Tibial artery (tissue), 4 donors: ENCODE results near the gene CLDN11.

Experiments
- DNase-seq, 2 donors: peaks; one replicate each; pipeline ENCODE4 v3.0.0-alpha.2; 2019
- H3K27ac ChIP-seq, 2 donors: fragments of 200-600 bp; sonication (generic) in 1 of 2; 1 replicate in 1 of 2; 2 replicates in 1 of 2; pipeline ENCODE4 v1.5.1; 2018 to 2019; ENCODE audit warnings: mild to moderate bottlenecking in 1 of 2
- H3K27me3 ChIP-seq, 2 donors: fragments of 200-600 bp; sonication (generic) in 1 of 2; one replicate each; pipeline versions ENCODE4 v1.5.1 to v1.6.0; 2016 to 2019
- H3K36me3 ChIP-seq, 3 donors: fragments of 200-600 bp; sonication (generic) in 2 of 3; one replicate each; pipeline ENCODE4 v1.5.1; 2016 to 2019; ENCODE audit warnings: mild to moderate bottlenecking in 2 of 3
- H3K4me1 ChIP-seq, 4 donors: fragments of 200-600 bp; sonication (generic) in 2 of 4; 1 replicate in 3 of 4; 2 replicates in 1 of 4; pipeline ENCODE4 v1.5.1; 2016 to 2019
- H3K4me3 ChIP-seq, 2 donors: fragments of 200-600 bp; sonication (generic) in 1 of 2; 1 replicate in 1 of 2; 2 replicates in 1 of 2; pipeline ENCODE4 v1.5.1; 2018 to 2019; ENCODE audit warnings: mild to moderate bottlenecking in 2 of 2
- H3K9me3 ChIP-seq, 3 donors: fragments of 200-600 bp; sonication (generic) in 1 of 3; one replicate each; pipeline ENCODE4 v1.5.1; 2016 to 2019
- intact Hi-C: fragments of 100-400 bp; cut with DNase I; formaldehyde crosslinking; loops from one replicate; pipeline ENCODE4 v1.15.0; 2023; ENCODE audit warnings: low total_unique reads
- TF ChIP-seq, protein P1 (sequence below), 2 experiments: fragments of 200-600 bp in 1 of 2; fragments of 450-650 bp in 1 of 2; IDR thresholded peaks; one replicate each; pipeline ENCODE4 v1.5.1; 2017 to 2019; ENCODE audit warnings: antibody characterized with exemption in 2 of 2, mild to moderate bottlenecking in 1 of 2, moderate library complexity in 1 of 2

CLDN11 gene

GRCh38 chr3:170421111-170421641, 2.5 kb downstream of the CLDN11 start:
- Histone ChIP-seq H3K9me3 (no peaks in the 10 kb centered on the region), H3K4me3 (no peak overlapping the region), H3K27ac (peak overlapping the region in 1 of 2 donors; percentile 0), H3K27me3 (peaks cover 0 to 8% of the 10 kb centered on the region in 2 donors), H3K36me3 (peaks cover 0 to 4% (median 0%) of the 10 kb centered on the region in 3 donors), H3K4me1 (peaks cover 3 to 24% (median 15%) of the 10 kb centered on the region in 4 donors)
- intact Hi-C loops: no loop called here
- TF ChIP-seq, protein P1, sequence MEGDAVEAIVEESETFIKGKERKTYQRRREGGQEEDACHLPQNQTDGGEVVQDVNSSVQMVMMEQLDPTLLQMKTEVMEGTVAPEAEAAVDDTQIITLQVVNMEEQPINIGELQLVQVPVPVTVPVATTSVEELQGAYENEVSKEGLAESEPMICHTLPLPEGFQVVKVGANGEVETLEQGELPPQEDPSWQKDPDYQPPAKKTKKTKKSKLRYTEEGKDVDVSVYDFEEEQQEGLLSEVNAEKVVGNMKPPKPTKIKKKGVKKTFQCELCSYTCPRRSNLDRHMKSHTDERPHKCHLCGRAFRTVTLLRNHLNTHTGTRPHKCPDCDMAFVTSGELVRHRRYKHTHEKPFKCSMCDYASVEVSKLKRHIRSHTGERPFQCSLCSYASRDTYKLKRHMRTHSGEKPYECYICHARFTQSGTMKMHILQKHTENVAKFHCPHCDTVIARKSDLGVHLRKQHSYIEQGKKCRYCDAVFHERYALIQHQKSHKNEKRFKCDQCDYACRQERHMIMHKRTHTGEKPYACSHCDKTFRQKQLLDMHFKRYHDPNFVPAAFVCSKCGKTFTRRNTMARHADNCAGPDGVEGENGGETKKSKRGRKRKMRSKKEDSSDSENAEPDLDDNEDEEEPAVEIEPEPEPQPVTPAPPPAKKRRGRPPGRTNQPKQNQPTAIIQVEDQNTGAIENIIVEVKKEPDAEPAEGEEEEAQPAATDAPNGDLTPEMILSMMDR (IDR thresholded peaks at IDR 0.05): no peak
- no peak for DNase-seq

- Histone ChIP-seq H3K4me1 (peaks cover 3 to 24% (median 15%) of the 10 kb centered on the region in 4 donors), H3K27ac (peak overlapping the region in 1 of 2 donors; percentile 0), H3K9me3 (no peaks in the 10 kb centered on the region), H3K36me3 (peaks cover 0 to 4% (median 0%) of the 10 kb centered on the region in 3 donors), H3K4me3 (no peak overlapping the region), H3K27me3 (peaks cover 0 to 8% of the 10 kb centered on the region in 2 donors)
- intact Hi-C loops: no loop called here
- TF ChIP-seq, protein P1 (IDR thresholded peaks at IDR 0.05): no peak
- DNase-seq: no peak
These were observed 3.1 kb downstream of the CLDN11 start for GRCh38 chr3:170421758-170422157.

DNA sequence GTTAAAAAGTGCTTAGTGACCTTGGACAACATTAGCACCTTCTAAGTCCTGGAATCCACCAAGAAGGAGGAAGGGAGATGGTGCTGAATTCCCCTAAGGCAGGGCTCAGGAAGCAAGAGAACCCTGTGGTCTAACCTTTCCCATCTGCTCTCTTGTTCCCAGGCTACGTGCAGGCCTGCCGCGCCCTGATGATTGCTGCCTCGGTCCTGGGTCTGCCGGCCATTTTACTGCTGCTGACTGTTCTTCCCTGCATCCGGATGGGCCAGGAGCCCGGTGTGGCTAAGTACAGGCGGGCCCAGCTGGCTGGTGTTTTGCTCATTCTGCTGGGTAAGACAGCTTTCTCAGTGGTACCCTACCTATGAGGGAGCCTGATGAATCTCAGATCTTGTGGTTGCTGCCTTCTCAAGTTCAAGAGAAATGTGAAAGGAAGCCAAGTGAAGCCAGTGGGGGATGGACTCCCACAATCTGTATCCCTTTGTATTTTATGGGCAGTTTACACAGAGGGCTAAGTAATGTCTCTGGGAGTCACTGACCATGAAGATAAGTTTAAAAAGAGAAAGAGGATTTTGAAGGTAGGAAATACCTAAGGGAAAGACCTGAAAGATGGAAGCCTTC, 4.4 kb downstream of the CLDN11 start:
- Histone ChIP-seq H3K27me3 (peaks cover 0 to 8% of the 10 kb centered on the region in 2 donors), H3K4me3 (no peak overlapping the region), H3K4me1 (peaks cover 3 to 20% (median 14%) of the 10 kb centered on the region in 4 donors), H3K27ac (no peak overlapping the region), H3K36me3 (peaks cover 0 to 4% (median 0%) of the 10 kb centered on the region in 3 donors), H3K9me3 (no peaks in the 10 kb centered on the region)
- DNase-seq: no peak
- TF ChIP-seq, protein P1 (IDR thresholded peaks at IDR 0.05): no peak
- intact Hi-C loops: no loop called here

- intact Hi-C loops: no loop called here
- no peak overlapping the region for H3K27ac ChIP-seq
- H3K27me3 ChIP-seq: no peaks in the 10 kb centered on the region
- peaks cover 0 to 2% (median under 1%) of the 10 kb centered on the region in 4 donors for H3K4me1 ChIP-seq
- TF ChIP-seq, protein P1 (IDR thresholded peaks at IDR 0.05): no peak
- H3K9me3 ChIP-seq: no peaks in the 10 kb centered on the region
- peaks cover 0 to 4% (median 0%) of the 10 kb centered on the region in 3 donors for H3K36me3 ChIP-seq
- DNase-seq: no peak
- H3K4me3 ChIP-seq: no peak overlapping the region
These were observed 6.2 kb downstream of the CLDN11 start for GRCh38 chr3:170424879-170425278.

DNA sequence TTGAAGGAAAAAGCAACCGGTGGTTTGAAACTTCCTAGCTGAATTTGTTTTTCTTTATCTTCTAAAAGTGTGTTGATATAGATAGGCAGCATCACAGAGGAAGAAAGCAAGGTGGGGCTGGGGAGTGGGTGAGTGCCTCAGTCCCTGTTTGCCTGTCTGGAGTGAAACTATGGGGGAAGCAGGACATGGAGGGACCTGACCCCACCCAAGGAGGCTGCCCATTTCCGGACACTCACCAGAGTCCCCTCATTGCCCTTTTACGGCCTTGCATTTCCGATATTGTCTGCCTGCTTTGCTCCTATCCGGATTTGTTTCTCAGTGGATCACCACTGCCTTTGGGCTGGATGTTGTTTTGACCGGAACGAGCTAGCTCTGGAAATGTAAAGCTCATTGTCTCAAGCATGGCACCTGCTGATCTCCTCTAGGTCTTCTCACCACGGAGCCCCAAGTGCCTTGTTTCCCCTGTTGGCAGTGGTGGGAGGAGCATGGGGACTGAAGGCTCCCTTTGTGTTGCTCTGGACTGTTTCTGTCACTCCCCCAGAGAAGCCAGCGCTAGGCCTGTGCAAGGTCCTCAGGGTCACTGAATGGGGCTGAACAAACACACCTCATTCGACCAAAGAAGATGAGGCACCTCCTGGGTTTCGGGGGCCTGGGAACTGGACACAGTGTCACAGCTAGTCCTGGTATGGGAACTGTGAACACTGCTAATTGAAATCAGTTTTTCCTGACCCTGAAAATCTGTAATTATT, 7.0 kb downstream of the CLDN11 start:
- Histone ChIP-seq H3K9me3 (no peaks in the 10 kb centered on the region), H3K4me1 (no peaks in the 10 kb centered on the region), H3K27me3 (no peaks in the 10 kb centered on the region), H3K36me3 (peaks cover 0 to 4% (median 0%) of the 10 kb centered on the region in 3 donors), H3K27ac (no peak overlapping the region), H3K4me3 (no peak overlapping the region)
- intact Hi-C loops: no loop called here
- TF ChIP-seq, protein P1 (IDR thresholded peaks at IDR 0.05): no peak
- no peak for DNase-seq
